ENCODE measurements around the gene CYP26C1. TPM values are rescaled to one million over a fixed set of nuclear protein-coding genes. Genes with fewer than 3 reads are reported as not detected.

Gene CYP26C1
- total and polyA plus RNA-seq, 9 of the 15 experiments (the other 6 are each of a cell fraction or from before 2014, with no cell fraction given) = 0.07 to 0.09 (median 0.07) TPM; not detected in 6

- no peak overlapping the region for H2AFZ ChIP-seq (ENCODE audit: low read depth, low read length)
- no peak overlapping the region for H3K27ac ChIP-seq (ENCODE audit: extremely low read depth, low read depth, low read length)
- no peak overlapping the region for H3K4me2 ChIP-seq (ENCODE audit: insufficient read depth, low read length)
- no peaks in the 10 kb centered on the region for H3K36me3 ChIP-seq (ENCODE audit: control insufficient read depth, insufficient read depth, low read length)
- WGBS (ENCODE audit: insufficient coverage, low coverage, missing lambda C conversion rate) = 8% methylated on average over 4 of the region's 4 CpGs
- no peaks in the 10 kb centered on the region for H3K9me3 ChIP-seq (replicated peaks; ENCODE audit: control insufficient read depth, insufficient read depth, low read depth, low read length)
- POLR2A ChIA-PET = no interaction called here
- in situ Hi-C loops (cut with MboI) (loop anchor here (10.0 kb wide), 1 partner anchor 269 kb away; no protein-coding TSS in a partner anchor), intact Hi-C loops (cut with micrococcal nuclease) (no loop called here)
- ATAC-seq (no peak), DNase-seq (ENCODE audit: extremely low read depth in 1 of 4, low spot score in 3 of 4) (no peak), FAIRE-seq (no peak)
- CTCF ChIA-PET (ENCODE audit: low intra/inter-chr PET ratio) = no interaction called here
- peaks cover 1% of the 10 kb centered on the region for H3K9me1 ChIP-seq (ENCODE audit: control insufficient read depth, insufficient read depth, low read length)
- no peaks in the 10 kb centered on the region; the same call in 1 of the 2 replicates for H4K20me1 ChIP-seq (replicated peaks; ENCODE audit: control insufficient read depth, insufficient read depth, low read length)
- no peak overlapping the region for H3K4me3 ChIP-seq
- TF ChIP-seq CBFA2T3 (IDR thresholded peaks at IDR 0.05) = no peak
- TF ChIP-seq MCM5 (IDR thresholded peaks at IDR 0.05; ENCODE audit: low read depth) = no peak
- no peak for TF ChIP-seq TAF15 (IDR thresholded peaks at IDR 0.05; ENCODE audit: low read depth, low read length)
- TF ChIP-seq NR2C1 (IDR thresholded peaks at IDR 0.05) = no peak
- no peak for TF ChIP-seq NR2C1 (tag; IDR thresholded peaks at IDR 0.05)
- TF ChIP-seq, protein P1, sequence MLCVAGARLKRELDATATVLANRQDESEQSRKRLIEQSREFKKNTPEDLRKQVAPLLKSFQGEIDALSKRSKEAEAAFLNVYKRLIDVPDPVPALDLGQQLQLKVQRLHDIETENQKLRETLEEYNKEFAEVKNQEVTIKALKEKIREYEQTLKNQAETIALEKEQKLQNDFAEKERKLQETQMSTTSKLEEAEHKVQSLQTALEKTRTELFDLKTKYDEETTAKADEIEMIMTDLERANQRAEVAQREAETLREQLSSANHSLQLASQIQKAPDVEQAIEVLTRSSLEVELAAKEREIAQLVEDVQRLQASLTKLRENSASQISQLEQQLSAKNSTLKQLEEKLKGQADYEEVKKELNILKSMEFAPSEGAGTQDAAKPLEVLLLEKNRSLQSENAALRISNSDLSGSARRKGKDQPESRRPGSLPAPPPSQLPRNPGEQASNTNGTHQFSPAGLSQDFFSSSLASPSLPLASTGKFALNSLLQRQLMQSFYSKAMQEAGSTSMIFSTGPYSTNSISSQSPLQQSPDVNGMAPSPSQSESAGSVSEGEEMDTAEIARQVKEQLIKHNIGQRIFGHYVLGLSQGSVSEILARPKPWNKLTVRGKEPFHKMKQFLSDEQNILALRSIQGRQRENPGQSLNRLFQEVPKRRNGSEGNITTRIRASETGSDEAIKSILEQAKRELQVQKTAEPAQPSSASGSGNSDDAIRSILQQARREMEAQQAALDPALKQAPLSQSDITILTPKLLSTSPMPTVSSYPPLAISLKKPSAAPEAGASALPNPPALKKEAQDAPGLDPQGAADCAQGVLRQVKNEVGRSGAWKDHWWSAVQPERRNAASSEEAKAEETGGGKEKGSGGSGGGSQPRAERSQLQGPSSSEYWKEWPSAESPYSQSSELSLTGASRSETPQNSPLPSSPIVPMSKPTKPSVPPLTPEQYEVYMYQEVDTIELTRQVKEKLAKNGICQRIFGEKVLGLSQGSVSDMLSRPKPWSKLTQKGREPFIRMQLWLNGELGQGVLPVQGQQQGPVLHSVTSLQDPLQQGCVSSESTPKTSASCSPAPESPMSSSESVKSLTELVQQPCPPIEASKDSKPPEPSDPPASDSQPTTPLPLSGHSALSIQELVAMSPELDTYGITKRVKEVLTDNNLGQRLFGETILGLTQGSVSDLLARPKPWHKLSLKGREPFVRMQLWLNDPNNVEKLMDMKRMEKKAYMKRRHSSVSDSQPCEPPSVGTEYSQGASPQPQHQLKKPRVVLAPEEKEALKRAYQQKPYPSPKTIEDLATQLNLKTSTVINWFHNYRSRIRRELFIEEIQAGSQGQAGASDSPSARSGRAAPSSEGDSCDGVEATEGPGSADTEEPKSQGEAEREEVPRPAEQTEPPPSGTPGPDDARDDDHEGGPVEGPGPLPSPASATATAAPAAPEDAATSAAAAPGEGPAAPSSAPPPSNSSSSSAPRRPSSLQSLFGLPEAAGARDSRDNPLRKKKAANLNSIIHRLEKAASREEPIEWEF (CRISPR knock-in tag; IDR thresholded peaks at IDR 0.05) = no peak
- TF ChIP-seq ZNF274 (IDR thresholded peaks at IDR 0.05; ENCODE audit: borderline replicate concordance, low read depth, low read length) = no peak
- TF ChIP-seq MCM3 (IDR thresholded peaks at IDR 0.05) = no peak
- no peak for TF ChIP-seq CHCHD3 (CRISPR knock-in tag; IDR thresholded peaks at IDR 0.05)
- TF ChIP-seq, protein P2, sequence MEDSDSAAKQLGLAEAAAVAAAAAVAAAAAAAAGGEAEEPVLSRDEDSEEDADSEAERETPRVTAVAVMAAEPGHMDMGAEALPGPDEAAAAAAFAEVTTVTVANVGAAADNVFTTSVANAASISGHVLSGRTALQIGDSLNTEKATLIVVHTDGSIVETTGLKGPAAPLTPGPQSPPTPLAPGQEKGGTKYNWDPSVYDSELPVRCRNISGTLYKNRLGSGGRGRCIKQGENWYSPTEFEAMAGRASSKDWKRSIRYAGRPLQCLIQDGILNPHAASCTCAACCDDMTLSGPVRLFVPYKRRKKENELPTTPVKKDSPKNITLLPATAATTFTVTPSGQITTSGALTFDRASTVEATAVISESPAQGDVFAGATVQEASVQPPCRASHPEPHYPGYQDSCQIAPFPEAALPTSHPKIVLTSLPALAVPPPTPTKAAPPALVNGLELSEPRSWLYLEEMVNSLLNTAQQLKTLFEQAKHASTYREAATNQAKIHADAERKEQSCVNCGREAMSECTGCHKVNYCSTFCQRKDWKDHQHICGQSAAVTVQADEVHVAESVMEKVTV (CRISPR knock-in tag; IDR thresholded peaks at IDR 0.05) = no peak
- TF ChIP-seq ZBTB9 (CRISPR knock-in tag; IDR thresholded peaks at IDR 0.05) = no peak
- no peak for TF ChIP-seq NEUROD1 (IDR thresholded peaks at IDR 0.05; ENCODE audit: borderline replicate concordance, low read depth, low read length, partially characterized antibody)
- TF ChIP-seq SPI1 (IDR thresholded peaks at IDR 0.05; ENCODE audit: borderline replicate concordance, low read depth, low read length) = no peak
- no peaks in the 10 kb centered on the region for H3K79me2 ChIP-seq (ENCODE audit: control insufficient read depth, insufficient read depth, low read length)
- H3K9ac ChIP-seq (ENCODE audit: insufficient read depth in 1 of 2, low read depth in 2 of 2, low read length in 2 of 2) = no peak overlapping the region
- no peaks in the 10 kb centered on the region; a peak in 3 of 5 replicates for H3K4me1 ChIP-seq (replicated peaks in 1 of 2; ENCODE audit: control insufficient read depth in 2 of 2, insufficient read depth in 2 of 2, low read length in 2 of 2)
- BruUV-seq (replicated peaks) = no TSS peak
- H3K27me3 ChIP-seq (ENCODE audit: control insufficient read depth in 2 of 2, insufficient read depth in 2 of 2, low read length in 2 of 2) = peaks cover 2 to 16% of the 10 kb centered on the region in 2 experiments; a peak in 4 of 5 replicates
These were observed 24.8 kb downstream of the CYP26C1 start for GRCh38 chr10:93085272-93085859.

Data from K562 (cell line).